GM19351 (cell line): ENCODE results near the gene LTO1.

Experiments used
- ATAC-seq: cut with Tn5 transposase; IDR thresholded peaks from one replicate; pipeline ENCODE4 v1.9.1; 2021; ENCODE audit warnings: mild to moderate bottlenecking, moderate library complexity; ENCODE audit not compliant: unreplicated experiment

The LTO1 gene

DNA sequence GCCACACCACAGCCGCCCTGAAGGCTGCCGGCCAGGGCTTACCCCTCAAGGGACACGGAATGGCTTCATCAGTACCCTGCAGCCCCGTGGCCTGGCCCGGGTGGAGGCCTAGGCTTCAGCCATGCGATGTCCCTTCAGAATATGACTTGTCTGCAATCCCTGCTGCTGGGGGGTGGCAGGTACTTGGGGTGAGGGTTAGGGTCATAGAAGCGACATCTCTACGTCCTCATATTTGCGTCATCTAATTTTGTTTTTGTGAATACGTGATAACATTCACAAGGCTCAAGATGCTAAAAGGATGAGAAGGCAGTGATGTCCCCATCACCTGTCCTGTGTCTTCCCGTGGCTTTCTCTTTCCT is 27.8 kb downstream of the LTO1 start:
- no peak for ATAC-seq

DNA sequence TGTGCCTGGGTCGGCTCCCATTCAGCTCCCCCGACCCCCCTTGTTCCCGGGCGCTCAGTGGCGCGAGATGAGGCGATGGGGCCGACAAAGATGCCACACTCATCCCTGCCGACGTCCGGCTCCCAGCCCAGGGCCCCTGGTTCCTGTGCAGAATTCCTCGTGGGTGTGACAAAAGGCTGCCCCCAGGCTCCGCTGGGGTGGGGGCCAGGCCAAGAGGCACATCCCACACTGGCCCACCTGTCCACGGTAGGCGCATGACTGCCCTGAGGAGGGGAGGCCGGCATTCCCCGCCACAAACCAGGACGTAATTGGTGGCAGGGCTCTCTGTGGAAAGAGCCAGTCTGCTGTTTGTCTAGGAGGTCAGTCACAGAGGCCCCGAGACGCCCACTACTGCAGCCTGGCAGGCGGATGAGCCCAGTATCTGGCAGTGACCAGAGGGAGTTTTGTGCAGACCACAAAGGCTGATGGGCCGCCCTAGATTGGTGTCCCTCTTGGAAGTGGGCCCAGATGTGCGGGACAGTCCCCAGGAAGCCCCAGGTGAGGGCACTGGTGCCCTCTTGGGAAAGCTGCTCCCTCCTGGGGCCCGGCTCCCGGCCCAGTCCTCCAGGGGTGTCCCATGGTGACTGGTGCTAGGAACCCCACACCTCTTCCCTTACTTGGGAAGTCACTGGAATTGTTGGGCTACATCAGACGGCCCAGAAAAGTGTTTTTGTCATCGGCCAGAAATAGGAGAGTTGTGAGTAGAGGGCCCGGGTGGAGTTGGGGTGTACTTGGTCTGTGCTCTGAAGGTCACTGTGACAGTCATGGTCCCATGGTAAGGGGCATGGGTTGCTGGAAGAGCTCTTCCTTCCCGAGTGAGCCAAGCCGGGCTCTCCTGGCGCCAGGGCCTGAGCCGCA is 28.4 kb downstream of the LTO1 start:
- ATAC-seq, result no peak

DNA sequence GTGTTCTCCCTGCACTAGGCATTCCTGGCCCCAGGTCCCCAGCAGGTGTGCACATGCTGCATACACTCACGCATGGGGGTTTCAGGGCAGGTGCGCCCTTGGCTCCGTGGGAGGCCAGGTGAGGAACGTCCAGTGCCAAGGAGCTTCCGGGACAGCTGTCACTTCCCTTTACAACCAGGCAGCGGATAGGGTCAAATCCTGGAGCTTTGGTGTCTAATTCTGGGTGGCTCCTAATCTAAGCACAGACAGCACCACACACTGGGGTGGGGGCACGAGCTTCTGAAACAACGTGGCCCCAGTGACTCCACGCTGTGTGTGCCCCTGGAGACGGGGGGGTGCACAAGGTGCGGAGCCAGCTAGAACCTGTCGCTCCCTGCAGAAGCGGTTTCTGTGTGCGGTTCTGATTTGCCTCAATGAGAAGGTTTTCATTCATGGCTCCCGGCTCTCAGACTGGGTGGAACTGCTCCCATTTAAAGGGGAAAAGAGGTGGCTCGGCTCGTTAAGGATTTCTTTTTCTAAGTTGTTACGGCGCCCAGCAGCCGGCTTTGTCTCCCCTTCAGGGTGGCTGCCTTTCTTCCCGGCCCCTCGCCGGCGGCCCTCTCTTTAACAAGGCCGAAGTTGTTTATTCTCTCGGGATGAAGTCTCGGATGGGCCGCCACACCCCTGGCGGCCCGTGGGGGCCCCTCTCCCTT is 29.2 kb downstream of the LTO1 start:
- no peak for ATAC-seq

DNA sequence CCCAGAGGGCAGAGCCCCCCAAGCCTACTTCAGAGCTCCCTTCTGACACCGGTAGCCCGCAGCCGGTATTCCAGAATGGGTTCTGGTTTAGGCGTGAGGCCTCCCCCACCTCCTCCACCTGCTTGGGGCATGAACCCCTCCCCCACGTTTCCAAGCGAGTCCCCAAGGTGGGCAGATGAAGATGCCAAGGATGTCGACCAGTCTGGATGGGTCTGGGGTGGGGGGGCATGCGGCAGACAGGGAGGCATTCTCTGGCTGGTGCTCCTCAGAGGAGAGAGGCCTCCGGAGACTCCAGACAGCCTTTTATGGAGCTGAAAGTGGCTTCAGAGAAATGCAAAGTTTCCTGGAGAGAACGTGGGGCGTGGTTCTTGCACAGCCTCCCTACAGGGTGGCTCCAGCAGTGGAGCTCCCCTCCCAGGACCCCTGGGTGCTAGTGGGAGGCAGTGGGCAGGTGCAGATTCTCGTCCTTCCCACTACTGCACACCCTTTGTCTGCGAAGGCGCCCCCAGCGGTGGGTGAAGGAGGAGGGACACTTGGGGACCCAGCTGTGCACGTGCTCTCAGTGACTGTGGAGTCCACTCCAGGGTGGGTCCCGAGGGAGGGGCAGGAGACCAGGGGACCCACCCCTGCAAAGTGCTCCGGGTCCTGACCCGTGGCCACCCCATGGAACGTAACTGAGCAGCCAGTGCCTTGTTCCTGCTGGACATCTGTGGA is 30.0 kb downstream of the LTO1 start:
- ATAC-seq, result no peak

DNA sequence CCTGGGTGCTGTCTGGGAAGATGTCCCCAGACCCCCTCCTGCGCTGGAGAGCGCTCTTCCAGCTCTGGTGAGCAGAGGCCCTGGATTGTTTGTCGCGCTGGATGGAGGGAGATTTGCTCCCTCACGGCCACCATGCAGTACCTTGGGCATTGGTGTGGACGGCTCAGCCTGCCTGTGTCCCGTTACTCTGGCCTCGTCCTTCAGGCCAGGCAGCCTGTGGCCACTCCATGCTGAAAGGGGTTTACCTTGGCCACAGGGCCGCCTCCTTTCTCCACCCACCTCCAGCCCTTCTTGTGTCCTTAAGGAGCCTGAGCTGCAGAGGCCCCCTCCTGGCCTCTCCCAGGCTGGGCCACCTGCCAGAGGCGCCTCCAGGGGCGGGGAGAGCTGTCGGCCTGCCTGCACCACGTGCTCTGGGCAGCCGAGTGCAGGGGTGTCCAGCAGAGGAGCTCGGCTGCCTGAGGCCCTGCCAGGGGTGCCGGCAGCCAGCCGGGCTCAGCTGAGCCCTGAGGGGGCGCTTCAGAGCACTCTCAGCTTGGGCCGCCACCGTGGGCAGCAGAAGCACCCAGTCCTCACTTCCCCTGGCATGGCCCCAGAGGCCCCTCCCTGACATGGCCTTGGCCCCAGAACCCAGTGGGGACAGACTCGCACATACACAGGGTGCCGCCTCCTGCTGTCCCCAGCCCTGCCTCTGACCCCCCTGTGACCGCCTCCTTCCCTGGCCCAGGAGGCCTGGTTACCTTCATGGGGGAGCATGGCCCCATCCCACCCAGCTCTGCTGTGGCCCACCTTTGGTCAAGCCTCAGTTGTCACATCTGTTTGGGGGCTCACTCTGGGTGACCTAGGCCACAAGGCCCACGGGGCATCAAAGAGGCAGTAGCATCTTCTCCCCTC is 30.8 kb downstream of the LTO1 start:
- no peak for ATAC-seq

DNA sequence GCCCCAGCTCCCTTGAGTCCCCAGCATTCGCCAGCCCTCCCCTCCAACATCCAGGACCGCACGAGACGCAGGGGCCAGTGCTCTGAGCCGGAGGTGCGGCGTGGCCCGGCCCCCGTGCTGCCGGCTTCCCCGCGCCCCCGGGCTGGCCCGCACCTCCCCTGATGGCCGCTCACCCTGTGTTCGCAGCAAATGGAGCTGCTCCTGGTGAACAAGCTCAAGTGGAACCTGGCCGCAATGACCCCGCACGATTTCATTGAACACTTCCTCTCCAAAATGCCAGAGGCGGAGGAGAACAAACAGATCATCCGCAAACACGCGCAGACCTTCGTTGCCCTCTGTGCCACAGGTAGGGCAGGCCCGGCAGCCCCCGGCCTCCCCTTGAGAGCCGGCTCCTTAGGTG is 31.5 kb downstream of the LTO1 start:
- no peak for ATAC-seq

DNA sequence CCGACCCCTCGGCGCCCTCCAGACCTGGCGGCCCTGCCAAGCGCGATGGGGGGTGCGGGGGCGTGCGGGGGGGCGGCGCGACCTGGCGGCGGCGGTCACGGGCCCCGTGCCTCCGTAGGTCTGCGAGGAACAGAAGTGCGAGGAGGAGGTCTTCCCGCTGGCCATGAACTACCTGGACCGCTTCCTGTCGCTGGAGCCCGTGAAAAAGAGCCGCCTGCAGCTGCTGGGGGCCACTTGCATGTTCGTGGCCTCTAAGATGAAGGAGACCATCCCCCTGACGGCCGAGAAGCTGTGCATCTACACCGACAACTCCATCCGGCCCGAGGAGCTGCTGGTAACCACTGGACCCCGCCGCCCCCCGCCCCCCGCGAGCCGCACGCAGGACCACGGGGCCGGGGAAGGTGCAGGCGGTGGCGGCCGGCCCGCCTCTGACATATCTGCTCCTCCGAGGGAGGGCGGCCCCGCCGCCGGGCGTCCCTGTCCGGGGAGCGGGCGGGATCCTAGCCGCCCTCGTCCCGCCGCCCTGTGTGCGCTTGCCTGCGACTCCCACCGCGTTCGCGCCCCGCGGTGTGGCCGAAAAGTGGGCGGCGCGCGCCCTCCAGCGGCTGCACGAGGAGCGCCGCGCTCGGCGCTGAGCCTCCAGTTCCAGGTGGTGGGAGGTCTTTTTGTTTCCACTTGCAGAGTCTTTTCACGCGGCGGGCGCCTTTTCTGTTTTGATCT is 32.1 kb downstream of the LTO1 start:
- no peak for ATAC-seq

DNA sequence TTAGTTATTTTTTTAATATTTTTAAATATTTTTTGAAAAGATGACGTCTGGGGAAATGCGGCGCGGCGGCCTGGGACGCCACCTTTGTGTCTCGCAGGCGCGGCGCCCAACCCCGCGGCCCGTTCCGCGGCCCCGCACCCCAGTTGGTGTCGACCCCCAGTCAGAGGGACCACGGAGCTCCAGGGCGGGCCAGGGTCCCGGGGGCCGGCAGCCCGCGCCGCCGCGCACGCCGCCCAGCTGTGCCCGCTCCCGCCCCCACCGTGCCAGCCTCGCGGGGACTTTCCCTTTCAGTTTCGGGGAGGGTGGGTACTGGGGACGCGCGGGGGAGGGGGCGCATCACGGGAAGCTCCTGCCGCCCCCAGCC is 32.6 kb downstream of the LTO1 start:
- no peak for ATAC-seq

DNA sequence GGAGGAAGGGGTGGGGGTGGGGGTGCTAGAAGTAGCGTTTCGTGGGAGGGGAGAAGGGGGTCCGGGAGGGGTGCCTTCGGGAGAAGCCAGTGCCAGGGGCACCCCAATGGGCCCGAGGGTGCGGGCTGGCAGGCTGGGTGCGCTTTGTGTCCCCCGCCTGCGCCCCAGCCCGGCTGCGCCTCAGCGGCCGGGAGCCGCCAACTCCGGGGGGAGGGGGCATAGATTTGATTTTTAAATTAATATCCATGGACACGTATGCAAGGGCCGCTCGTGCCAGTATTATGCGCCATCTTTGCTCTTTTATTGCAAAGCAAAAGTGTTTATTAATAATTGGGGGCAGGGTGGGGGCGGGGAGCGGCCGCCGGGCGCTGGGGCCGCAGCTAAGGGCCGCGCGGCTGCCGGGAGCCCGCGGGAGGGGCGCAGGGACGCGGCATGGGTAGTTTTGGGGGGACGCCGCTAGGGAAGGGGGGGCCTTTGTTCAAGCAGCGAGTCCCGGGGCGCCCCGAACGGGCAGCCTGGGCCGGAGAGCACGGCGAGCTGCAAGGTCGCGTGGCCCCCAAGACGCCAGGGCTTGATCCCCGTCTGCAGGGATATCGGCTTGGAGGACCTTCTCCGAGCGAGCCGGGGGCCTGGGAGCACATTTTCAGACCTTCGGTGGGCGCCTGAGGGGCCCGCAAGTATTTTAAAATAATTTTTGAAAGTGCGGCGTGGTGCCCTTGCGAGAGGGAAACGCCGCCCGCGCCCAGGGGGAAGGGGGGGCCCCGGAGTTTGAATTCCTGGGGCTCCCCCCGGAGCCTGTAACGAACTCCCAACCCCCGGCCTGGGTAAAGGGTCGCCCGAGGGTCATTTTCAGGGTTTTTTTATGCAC is 33.2 kb downstream of the LTO1 start:
- no peak for ATAC-seq

DNA sequence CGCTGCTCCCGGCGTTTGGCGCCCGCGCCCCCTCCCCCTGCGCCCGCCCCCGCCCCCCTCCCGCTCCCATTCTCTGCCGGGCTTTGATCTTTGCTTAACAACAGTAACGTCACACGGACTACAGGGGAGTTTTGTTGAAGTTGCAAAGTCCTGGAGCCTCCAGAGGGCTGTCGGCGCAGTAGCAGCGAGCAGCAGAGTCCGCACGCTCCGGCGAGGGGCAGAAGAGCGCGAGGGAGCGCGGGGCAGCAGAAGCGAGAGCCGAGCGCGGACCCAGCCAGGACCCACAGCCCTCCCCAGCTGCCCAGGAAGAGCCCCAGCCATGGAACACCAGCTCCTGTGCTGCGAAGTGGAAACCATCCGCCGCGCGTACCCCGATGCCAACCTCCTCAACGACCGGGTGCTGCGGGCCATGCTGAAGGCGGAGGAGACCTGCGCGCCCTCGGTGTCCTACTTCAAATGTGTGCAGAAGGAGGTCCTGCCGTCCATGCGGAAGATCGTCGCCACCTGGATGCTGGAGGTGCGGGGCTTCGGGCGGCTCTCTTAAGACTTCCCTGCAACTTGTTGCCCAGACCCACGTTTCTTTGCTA is 34.1 kb downstream of the LTO1 start, which contains the start of gene CCND1:
Gene CCND1, plus strand, starts transcription at position 162 of the 587 bp plus-strand sequence. Its CDS starts 158 bp downstream, at position 320.
- no peak for ATAC-seq

DNA sequence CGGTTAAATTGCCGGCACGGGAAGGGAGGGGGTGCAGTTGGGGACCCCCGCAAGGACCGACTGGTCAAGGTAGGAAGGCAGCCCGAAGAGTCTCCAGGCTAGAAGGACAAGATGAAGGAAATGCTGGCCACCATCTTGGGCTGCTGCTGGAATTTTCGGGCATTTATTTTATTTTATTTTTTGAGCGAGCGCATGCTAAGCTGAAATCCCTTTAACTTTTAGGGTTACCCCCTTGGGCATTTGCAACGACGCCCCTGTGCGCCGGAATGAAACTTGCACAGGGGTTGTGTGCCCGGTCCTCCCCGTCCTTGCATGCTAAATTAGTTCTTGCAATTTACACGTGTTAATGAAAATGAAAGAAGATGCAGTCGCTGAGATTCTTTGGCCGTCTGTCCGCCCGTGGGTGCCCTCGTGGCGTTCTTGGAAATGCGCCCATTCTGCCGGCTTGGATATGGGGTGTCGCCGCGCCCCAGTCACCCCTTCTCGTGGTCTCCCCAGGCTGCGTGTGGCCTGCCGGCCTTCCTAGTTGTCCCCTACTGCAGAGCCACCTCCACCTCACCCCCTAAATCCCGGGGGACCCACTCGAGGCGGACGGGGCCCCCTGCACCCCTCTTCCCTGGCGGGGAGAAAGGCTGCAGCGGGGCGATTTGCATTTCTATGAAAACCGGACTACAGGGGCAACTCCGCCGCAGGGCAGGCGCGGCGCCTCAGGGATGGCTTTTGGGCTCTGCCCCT is 34.7 kb downstream of the LTO1 start:
- no peak for ATAC-seq

DNA sequence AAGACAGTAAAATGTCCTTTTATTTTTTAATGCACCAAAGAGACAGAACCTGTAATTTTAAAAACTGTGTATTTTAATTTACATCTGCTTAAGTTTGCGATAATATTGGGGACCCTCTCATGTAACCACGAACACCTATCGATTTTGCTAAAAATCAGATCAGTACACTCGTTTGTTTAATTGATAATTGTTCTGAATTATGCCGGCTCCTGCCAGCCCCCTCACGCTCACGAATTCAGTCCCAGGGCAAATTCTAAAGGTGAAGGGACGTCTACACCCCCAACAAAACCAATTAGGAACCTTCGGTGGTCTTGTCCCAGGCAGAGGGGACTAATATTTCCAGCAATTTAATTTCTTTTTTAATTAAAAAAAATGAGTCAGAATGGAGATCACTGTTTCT is 35.3 kb downstream of the LTO1 start:
- ATAC-seq, result no peak

DNA sequence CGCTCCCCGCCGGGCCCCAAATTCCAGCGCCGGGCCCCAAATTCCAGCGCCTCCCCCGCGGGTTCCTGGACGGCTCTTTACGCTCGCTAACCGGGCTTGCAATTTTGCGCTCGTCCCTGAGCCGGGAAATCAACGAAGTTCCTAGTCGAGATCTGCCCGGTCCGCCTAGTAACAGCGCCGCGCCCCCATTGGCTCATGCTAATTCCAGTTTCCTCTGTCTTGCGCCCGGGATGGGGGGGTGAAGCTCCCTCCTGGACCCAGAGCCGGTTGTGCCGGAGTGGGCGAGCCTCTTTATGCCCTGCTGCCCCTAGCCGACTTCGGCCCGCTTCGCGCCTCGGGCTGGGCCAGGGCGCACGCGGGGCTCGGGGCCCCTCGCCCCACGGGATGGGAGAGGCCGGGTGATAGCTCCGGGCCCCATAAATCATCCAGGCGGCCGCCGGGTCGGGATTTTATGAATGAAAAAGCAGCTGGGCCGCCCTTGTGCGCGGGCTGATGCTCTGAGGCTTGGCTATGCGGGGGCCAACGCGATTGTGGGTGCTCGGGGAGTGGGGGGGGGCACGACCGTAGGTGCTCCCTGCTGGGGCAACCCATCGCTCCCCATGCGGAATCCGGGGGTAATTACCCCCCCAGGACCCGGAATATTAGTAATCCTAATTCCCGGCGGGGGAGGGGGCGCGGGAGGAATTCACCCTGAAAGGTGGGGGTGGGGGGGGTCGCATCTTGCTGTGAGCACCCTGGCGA is 36.0 kb downstream of the LTO1 start:
- no peak for ATAC-seq

DNA sequence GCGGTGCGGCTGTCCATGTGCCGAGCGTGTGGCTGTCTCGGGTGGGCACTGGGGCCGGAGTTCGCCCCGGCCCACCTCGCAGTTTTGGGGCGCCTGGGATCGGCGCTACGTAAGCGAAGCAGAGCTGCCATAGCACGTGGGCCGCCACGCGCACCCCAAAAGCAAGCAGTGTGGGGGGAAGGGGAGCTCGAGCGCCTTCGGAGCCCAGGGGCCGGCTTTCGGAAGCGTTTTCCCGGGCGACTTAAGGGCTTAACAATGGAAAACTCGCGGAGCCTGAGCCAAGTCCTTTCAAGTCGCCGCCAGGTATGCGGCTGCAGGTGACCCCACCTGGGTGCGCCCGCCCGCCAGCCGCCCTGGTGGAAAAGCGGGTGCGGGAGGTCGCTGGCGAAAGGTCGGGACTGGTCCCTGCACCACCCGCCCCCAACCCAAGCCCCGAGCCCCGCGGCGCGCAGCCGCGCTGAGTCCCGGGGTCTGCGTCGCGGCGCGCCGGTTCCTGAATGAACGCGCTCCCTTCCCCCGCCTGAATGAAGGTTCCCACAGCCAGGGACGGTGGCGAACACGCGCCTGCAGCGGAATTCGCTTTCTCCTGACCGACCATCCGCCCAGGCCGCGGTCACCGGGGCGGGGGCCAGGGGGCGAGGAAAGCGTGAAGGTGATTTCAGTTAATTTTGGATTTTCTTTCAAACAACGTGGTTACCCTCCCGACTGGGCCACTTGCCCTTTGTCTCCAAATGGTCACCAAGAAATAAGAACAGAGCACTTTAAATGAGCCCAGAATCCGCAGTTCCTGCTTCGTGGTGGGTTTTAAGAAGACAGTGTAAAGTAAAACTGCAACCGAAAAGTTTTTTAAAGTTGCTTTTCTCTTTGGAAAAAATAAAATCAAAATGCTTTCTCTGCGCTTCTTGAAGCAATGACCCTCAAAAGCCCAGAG is 36.9 kb downstream of the LTO1 start:
- no peak for ATAC-seq

DNA sequence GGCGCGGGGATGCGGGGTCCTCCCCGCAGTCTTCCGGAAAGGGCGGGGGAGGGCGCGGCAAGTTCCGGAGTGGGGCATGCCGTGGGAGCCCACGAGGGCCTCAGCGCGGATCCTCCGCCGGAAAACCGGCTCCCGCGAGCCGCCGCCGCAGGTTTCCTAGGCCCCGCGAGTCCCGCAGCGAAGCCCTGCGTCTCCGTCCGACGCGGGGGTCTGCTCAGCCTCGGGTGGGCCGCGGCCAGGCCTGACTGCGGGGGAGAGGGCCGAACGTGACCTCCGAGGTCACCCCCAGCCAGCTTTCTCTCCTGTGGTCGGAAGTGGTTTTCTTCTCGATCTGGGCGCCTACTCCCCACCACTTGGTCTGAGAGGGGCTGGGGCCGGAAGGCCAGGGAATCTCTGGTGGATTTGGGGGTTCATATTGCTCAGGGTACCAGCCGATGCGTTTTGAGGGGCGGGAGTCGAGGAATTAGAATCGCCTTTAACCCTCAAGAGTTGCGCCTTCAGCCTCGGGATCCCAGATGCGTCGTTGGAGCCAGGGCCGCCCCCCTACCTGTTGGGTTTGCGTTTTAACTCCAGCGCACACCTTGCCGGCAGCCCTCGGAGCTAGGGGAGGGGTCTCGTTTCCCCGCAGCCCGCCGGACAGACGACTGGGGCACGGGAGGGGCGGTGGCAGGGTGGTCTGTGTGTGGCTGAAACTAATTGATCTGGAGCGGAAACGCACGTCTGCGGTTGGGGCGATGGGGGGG is 37.8 kb downstream of the LTO1 start:
- no peak for ATAC-seq
